Breast epithelium (tissue), 4 donors: ENCODE data around the gene DACT3. TPM values are rescaled to one million over a fixed set of nuclear protein-coding genes. Genes with fewer than 3 reads are reported as not detected.

Source experiments
- DNase-seq, 2 donors: peaks; one replicate each; pipeline ENCODE4 v3.0.0-alpha.2; 2019; ENCODE audit warnings: low spot score in 2 of 2
- H3K27ac ChIP-seq, 2 donors: fragments of 200-600 bp; sonication (generic) in 1 of 2; one replicate each; pipeline ENCODE4 v1.5.1; 2016 to 2019; ENCODE audit warnings: mild to moderate bottlenecking in 1 of 2
- H3K27me3 ChIP-seq, 2 donors: fragments of 200-600 bp; sonication (generic) in 1 of 2; one replicate each; pipeline versions ENCODE4 v1.5.1 to v1.6.0; 2017 to 2019; ENCODE audit warnings: control low read depth in 1 of 2, mild to moderate bottlenecking in 1 of 2
- H3K36me3 ChIP-seq: fragments of 200-600 bp; one replicate; pipeline ENCODE4 v1.5.1; 2019
- H3K4me1 ChIP-seq, 2 donors: fragments of 200-600 bp; sonication (generic); one replicate each; pipeline ENCODE4 v1.5.1; 2016 to 2019; ENCODE audit warnings: control low read depth in 1 of 2
- H3K4me3 ChIP-seq, 3 donors: fragments of 200-600 bp; sonication (generic); 1 replicate in 2 of 3; 2 replicates in 1 of 3; pipeline ENCODE4 v1.5.1; 2016 to 2019; ENCODE audit warnings: mild to moderate bottlenecking in 3 of 3, moderate library complexity in 2 of 3
- H3K9me3 ChIP-seq, 2 donors: fragments of 200-600 bp; sonication (generic) in 1 of 2; one replicate each; pipeline ENCODE4 v1.5.1; 2016 to 2019; ENCODE audit warnings: control low read depth in 1 of 2
- CTCF ChIP-seq, 3 donors: fragments of 450-650 bp; IDR thresholded peaks; one replicate each; pipeline ENCODE4 v1.5.1; 2016 to 2017; ENCODE audit warnings: antibody characterized with exemption in 3 of 3, mild to moderate bottlenecking in 3 of 3, moderate library complexity in 3 of 3
- POLR2A ChIP-seq: fragments of 450-650 bp; IDR thresholded peaks from one replicate; pipeline ENCODE4 v1.6.1; 2016; ENCODE audit warnings: antibody characterized with exemption, mild to moderate bottlenecking, moderate library complexity
- POLR2AphosphoS5 ChIP-seq, 3 donors: sonication (generic); formaldehyde crosslinking; IDR thresholded peaks; one replicate each; pipeline ENCODE4 v1.6.1; 2017; ENCODE audit warnings: antibody characterized with exemption in 3 of 3
- intact Hi-C: fragments of 100-400 bp; cut with DNase I; formaldehyde crosslinking; loops from one replicate; pipeline ENCODE4 v1.15.1; 2023; ENCODE audit warnings: low total_unique reads
- total RNA-seq, 3 donors: library from RNA; depleted of rRNA; stranded (reverse); fragments of >200 nt; gene quantifications; one replicate each; pipeline ENCODE4 v1.1.0, GENCODE V29; 2016

DACT3 gene
- total RNA-seq, 3 donors from 2014 or later: 0.48 to 3.9 (median 1.9) TPM

DNA sequence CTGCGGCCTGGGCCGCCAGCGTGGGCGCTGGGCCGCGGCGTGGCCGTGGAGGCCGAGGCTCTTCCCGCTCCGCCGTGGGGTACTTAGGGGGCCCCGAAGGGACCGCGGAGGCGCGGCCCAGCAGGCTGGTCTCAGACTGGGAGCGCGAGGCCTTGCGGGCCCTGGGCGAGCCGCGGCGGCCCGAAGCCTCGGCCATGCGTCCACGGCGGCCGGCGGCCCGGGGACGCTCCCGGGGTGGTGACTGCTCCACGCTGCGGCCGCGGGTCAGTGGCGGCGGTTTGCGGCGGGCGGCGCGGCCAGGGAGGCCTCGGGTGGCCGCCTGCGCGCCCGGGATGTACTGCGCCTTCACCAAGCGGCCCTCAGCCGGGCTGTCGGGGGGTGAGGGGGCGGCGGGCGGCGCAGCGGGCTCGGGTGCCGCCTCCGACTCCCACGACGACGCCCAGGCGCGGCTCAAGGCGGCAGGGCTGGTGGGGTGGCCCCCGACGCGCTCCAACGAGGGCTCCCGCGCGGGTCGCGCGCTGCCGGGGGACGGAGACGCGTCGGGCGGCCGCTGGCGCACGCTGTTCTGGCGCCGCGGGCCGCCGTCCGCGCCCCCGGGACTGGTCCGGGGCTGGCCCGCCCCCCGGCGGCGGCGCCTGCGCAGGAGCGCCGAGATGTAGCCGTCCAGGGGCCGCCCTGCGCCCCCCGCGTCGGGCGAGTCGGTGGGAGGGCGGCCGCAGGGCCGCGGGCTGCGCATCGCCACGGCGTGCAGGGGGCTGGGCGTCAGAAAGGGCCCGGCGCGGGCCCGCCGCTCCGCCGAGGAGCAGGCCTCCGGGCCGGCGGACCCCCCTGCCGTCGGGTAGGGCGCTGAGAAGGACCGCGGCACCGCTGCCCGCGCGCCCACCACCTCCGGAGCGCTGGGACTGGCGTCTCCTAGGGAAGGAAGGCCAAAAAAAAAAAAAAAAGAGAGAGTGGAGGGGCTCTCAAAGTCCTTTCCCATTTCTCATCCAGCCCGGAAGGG is 11.7 kb downstream of the DACT3 start:
- H3K4me1 ChIP-seq: no peaks in the 10 kb centered on the region
- no peak overlapping the region for H3K27ac ChIP-seq
- DNase-seq: no peak

GRCh38 chr19:46648060-46648960 is 12.7 kb downstream of the DACT3 start:
- intact Hi-C loops: no loop called here
- TF ChIP-seq POLR2AphosphoS5 (IDR thresholded peaks at IDR 0.05) (no peak), POLR2A (no peak), CTCF (IDR thresholded peaks at IDR 0.05) (no peak)
- Histone ChIP-seq H3K27me3 (peaks cover 0 to 25% of the 10 kb centered on the region in 2 donors), H3K4me3 (no peak overlapping the region), H3K27ac (no peak overlapping the region), H3K9me3 (peaks cover 0 to 4% of the 10 kb centered on the region in 2 donors), H3K36me3 (no peaks in the 10 kb centered on the region), H3K4me1 (no peaks in the 10 kb centered on the region)
- DNase-seq: no peak

More for the DNA sequence above, 11.7 kb downstream of the DACT3 start:
- H3K4me3 ChIP-seq: no peak overlapping the region
- intact Hi-C loops: no loop called here
- H3K27me3 ChIP-seq: peaks cover 0 to 25% of the 10 kb centered on the region in 2 donors
- H3K36me3 ChIP-seq: no peaks in the 10 kb centered on the region
- peaks cover 0 to 4% of the 10 kb centered on the region in 2 donors for H3K9me3 ChIP-seq
- TF ChIP-seq POLR2A: no peak

- no peaks in the 10 kb centered on the region for H3K4me1 ChIP-seq
- TF ChIP-seq POLR2AphosphoS5 (IDR thresholded peaks at IDR 0.05) (no peak), CTCF (IDR thresholded peaks at IDR 0.05) (no peak), POLR2A (no peak)
- H3K9me3 ChIP-seq: peaks cover 0 to 4% of the 10 kb centered on the region in 2 donors
- H3K4me3 ChIP-seq: no peak overlapping the region
- peaks cover 0 to 25% of the 10 kb centered on the region in 2 donors for H3K27me3 ChIP-seq
- DNase-seq: no peak
- no peak overlapping the region for H3K27ac ChIP-seq
- intact Hi-C loops: no loop called here
- H3K36me3 ChIP-seq: no peaks in the 10 kb centered on the region
These were observed 14.6 kb downstream of the DACT3 start for GRCh38 chr19:46646402-46646801.

DNA sequence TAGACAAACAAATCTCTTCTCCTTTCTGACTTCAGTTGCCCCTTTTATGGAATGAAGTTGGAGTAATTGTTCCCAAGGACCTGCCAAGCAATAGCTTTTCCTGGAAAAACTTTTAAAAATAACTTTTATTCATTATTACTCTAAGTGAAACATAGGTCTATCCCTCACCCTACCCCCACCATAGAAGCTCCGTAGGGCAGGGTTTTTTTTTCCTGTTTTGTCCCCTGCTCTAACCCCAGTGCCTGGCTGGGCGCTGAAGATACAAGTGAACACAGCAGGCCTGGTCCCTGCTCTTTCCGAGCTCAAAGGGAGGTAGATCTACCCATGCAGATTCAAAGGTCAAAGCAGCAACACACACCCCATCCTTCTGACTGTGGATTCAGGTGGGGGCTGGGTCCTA is 16.3 kb downstream of the DACT3 start:
- Histone ChIP-seq H3K27me3 (peaks cover 0 to 17% of the 10 kb centered on the region in 2 donors), H3K36me3 (no peaks in the 10 kb centered on the region), H3K4me1 (peaks cover 0 to under 1% of the 10 kb centered on the region in 2 donors), H3K27ac (peak overlapping the region in 1 of 2 donors; percentile 12), H3K4me3 (no peak overlapping the region), H3K9me3 (peaks cover 0 to 4% of the 10 kb centered on the region in 2 donors)
- no peak for TF ChIP-seq POLR2A
- TF ChIP-seq POLR2AphosphoS5 (IDR thresholded peaks at IDR 0.05): no peak
- no peak for TF ChIP-seq CTCF (IDR thresholded peaks at IDR 0.05)
- no peak for DNase-seq
- intact Hi-C loops: no loop called here

- Histone ChIP-seq H3K36me3 (no peaks in the 10 kb centered on the region), H3K27ac (no peak overlapping the region), H3K9me3 (no peaks in the 10 kb centered on the region), H3K4me3 (no peak overlapping the region), H3K27me3 (no peaks in the 10 kb centered on the region), H3K4me1 (peaks cover 0 to 5% of the 10 kb centered on the region in 2 donors)
- DNase-seq: no peak
- intact Hi-C loops: no loop called here
- TF ChIP-seq POLR2A (no peak), CTCF (IDR thresholded peaks at IDR 0.05) (no peak), POLR2AphosphoS5 (IDR thresholded peaks at IDR 0.05) (no peak)
These were observed 20.3 kb downstream of the DACT3 start for GRCh38 chr19:46640656-46641055.
